NCI-H1105 (cell line): Measurements from ENCODE around the gene ALDH1A1.

Source experiments
- DNase-seq: peaks from one replicate; lab custom pipeline; 2025; lab: John Stamatoyannopoulos, UW

ALDH1A1 gene

DNA sequence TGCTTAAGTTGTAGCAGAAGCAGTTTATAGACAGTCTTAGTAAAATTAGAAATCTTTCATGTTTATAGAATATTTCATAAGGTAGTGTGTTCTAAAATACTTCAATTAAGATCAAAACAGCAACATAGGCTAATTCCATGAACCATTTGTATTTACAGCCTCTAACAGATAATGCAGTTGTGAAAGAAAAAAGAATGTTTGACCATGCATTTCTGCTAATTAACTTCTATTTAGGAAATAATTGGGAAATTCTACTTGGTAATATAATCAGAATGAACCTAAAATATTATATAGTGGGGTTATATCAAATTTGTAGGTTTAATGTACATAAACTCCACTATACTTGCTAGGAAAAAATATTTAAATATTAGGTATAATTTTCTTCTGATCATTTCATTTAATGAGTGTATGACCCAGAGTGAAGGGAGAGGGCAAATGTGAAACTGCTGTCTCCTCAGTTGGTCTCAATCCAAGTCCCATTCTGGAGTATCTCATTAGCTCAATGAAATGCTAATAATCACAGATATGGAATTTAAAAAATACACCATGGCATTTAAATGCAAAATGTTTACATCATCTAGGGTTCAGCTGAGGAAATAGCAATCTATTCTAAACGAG is 34.9 kb downstream of the ALDH1A1 start:
- DNase-seq = no peak

DNA sequence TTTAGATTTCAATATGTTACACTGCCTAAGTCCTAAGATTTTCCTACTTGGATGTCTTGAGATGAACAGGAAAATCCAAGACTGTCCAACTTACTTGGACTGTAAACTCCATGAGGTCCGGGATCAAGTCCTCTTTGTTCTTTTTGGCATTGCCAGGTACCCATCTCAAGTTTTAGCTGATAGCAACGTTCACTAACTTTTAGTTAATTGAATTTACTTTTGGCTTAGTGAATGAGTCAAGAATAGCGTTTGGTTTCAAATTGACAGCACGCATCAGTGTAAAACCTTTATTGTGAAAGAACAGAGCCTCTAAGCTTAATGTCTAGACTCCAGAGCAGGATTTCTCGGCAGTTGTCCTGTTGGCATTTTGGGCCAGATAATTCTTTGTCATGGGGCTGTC is 37.2 kb downstream of the ALDH1A1 start:
- no peak for DNase-seq

DNA sequence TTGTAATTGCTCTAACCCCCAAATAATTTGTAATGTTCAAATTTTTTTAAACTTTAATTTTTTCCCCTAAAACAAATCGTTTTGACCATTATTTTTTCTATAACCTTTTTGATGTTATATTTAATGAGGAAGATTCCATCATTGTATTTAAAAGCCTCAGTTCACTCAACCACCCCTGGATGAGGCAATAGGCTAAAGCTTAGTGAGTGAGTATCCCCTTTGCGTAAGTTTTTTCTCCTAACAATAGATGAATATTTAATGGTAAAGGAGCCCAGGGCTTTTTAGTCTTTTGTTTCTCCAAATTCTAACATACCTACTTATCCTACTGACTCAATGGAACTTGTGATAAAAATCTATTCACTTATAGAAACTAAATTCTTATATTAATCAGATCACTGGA is 38.1 kb downstream of the ALDH1A1 start:
- DNase-seq = no peak

DNA sequence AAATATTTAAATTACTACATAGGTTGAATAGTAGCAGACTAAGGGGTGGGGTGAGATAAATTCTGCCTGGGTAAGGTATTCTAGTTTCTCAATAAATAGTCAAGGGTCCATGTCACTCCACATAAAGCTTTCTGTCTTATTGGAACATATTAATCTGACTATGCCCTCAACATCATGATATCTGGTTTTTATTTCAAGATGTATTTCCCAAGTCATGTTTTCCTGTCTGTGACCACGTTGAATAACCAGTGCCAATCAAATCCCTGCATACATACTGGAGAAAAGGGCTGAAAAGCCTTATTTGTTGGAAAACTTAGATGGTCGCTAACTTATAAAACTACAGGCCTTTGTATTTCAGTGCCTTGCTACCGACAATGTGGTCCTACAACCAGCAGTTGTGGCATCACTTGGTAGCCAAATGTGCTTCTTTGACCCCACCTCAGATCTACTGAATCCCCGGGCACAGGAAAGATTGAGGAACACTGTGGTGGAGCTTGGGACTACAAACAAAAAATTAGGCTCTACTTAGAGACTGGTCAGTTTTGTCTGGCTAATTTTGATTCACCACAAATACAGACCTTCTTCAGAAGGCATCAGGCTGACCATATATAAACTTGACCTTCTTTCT is 39.4 kb downstream of the ALDH1A1 start:
- no peak for DNase-seq

DNA sequence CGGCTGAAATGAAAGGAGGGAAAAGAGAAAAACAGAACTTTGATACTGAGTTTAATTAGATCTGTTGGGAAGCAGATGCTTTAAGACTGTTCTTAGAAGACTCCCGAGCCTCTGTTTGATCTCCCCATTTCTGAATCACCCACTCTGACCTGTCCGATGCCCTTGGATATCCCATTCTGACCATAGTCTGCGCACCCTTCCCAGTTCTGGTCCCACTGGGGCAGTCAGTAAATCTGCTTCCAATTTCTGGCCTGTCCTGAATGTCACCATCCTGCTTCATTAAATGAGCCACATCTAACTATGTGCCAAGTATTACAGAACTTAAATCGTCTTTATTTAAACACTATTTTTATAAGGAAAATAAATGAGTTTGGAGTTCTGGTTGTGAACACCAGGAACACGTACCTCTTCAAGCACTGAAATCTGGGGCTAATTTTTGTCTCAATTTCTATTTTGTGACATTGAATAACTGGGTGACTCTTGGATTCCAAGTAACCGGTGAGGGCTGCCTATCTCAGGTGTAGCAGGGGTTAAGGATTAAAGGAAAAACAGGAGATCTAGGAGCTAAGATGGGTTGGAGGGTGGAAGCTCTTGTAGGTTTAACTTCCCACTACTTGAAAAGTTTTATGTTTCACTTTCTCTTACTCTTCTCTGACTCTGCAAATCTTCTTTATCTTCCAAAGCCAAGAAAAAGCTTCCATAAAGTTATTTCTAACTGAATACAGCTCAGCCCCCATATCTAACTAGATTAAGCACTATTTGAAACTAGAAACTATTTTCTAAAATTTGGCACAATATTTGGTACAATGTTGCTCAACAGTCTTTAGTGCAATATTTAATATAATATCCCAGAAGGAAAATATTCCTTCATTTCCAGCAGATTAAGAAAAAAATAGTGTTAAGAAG is 40.1 kb downstream of the ALDH1A1 start:
- DNase-seq = no peak

DNA sequence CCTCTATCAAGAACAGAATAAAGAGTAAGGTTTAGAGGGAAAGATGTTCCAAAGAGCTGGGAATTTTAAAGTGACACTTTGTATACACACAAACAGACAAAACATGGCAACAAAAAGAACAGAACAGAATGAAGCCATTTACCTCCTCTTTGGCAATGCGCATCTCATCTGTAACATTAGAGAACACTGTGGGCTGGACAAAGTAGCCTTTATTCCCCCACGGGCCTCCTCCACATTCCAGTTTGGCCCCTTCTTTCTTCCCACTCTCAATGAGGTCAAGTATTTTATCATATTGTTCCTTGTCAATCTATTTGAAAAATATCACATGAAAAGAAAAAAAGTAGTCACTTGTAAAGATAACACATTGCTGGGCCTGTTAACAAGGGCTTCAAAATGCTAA is 41.0 kb downstream of the ALDH1A1 start:
- DNase-seq = no peak

DNA sequence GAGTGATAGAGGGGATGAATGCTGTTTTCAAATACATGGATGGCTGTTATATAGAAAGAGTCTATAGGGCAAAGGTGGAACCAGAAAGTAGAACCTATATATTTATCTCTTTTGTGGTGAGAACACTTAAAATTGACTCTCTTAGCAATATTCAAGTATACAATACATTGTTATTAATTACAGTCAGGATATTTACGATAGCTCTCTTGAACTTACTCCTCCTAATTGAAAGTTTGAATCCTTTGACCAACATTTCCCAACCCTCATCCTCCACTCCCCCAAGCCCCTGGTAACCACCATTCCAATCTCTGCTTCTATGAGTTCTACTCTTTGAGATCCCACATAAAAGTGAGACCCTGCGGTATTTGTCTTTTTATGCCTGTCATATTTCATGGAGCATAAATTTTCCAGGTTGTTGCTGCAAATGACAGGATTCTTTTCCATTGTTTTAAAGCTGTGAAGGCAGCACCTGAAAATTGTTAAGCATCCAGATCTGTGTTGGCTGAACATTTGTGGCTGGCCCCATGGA is 41.5 kb downstream of the ALDH1A1 start:
- DNase-seq = no peak

DNA sequence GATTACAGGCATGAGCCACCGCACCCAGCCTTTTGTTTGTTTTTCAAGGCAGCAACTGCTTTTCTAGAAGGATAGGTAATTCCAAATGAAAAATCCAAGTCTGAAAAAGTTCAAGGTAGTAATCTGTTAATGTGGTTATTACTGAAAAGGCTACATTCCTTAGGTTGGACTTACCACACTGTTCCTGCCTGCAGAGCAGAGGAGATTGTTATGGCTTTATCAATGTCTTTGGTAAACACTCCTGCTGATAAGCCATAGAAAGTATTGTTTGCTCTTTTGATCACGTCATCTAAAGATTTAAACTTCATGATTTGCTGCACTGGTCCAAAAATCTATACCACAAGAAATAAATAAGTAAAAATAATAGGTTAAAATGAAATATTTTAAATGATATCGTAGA is 43.4 kb downstream of the ALDH1A1 start:
- no peak for DNase-seq

DNA sequence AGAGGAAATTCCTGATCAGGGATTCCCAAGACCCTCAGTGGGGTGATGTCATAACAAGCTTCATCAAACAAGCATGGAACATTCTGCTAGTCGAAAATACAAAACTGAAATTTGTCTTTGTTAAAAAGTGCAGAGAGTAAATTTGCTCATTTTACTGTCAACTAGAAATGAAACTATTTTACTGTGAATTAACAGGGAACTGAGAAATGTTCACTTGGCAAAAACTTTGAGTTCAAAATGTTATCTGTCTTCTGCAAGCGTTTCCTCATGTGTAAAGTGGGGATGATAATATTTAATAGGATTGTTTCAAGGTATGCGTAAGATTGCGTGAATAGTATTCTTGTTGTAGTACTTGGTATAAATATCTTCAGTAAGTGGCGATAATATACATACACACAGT is 45.4 kb downstream of the ALDH1A1 start:
- no peak for DNase-seq

DNA sequence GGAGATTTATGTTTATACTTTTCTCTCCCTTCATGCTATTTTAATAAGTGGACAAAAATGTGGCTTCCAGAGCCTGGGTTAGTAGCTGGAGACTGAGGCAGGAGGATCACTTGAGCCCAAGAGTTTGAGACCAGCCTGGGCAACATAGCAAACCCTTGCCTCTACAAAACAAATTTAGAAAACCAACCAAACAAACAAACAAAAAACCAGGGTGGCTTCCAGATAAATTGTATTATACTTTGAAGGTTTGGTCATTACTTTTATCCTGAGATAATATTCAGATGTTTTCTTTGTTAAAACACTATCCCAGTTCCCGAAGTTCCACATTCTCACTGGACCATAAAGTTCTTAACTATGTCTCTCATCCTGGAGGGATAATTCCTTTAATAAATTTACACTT is 46.0 kb downstream of the ALDH1A1 start:
- DNase-seq = no peak

DNA sequence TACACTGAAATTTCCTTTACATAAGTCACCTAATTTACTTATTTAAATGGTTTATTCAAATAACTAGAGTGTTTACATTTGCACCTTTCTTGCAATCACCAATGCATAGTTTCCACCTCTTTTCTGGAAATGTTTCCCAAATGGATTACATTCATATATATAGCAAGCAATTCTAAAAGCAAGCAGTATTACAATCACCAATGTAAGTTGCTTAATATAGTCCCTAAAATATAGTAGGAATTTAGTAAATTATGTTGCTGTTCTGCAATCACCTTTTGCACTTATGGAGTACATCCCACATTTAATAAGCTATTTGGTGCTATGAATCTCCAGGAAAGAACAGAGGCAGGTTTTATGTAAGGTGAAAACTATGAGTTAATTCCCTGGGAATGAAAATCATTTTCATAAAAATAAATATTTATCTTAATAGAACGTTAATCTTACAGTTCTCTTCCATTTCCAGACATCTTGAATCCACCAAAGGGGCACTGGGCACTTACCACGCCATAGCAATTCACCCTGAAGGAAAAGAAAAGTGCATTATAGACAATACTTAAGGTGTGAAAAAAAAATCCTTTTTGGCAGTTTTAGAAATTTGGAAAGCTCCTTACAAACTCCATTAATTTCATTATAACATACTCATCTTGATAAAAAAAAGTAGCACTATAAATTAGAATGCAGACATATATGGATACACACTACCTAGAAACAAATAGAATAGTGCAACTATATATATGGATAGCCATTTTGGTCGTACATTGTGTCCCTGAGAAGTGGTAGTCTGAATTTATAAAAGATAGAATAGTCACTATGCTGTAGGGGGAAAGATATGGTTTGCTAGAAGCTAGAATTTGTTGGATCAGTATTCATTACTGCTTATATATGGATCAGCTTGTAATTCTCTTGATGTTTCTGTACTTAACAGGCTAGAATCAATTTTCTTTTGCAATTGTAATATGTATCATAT is 47.1 kb downstream of the ALDH1A1 start:
- no peak for DNase-seq

DNA sequence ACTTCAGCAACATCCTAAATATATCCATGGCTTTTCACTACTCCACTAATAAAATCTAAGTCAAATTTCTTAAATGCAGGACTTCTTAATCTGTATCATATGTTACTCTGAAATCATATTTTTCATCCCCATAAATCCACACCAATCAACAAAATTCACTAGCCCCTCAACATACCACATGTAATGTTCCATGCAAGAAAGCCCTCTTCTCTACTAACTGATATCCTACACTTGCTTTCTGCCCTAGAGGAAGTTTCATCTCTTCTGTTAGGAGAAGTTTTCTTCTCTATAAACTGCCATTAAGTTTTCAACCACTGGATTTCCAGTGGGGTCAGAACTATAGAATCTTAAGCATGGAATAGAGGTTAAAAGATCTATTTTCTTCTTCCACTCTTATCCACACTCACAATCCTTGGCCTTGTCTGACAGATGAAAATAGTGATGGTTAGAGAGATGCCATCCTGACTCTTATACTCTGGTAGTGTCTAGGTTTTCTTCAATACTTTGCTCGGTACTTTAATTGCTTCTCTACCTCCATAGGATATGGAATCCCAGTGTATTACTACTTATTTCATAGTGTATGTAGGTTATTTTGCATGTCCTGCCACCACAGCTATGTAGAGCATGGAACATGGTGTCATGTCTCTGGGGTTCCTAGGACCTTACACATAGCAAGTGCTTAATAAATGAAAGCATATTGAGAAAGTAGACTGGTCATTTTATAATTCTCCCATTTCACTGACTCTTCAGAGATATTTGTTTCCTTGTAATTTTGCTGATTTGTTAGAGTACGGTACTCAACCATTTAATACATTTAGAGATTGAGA is 48.4 kb downstream of the ALDH1A1 start:
- DNase-seq = no peak

DNA sequence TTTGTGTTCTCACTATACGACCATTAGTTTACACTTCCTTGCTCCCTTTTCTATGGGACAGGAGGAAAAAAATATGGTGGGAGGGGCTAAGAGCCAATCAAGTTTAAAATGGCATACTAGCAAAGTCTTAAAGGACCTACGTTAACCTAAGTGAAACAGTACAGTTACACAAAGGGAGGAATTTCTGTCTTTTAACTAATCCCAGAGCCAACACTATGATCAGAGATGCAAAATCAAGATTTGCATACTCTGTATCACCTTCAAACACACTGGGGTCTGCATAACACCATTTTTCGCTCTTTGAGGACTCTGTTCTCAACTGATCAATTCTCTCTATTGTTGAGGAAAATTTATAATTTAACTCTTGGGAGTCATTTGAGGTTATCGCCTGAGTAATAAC is 49.8 kb downstream of the ALDH1A1 start:
- no peak for DNase-seq

DNA sequence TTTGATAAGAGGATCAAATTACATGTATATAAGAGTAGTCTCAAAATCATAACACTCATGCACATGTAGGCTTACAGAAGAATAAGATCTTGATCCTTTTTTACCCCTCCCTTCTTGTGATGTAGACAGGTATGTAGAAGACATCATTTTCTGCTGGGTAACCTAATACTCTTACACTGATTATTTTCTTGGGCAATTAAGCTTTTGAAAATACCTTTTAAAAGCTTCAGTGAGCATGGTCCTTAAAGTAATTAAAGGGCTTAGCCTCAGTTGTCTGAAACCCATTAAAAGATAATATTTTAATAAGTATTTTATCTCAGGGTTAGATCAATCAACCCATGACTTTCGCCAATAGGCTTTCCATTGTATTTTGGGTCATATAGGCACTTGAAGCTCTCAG is 50.6 kb downstream of the ALDH1A1 start:
- no peak for DNase-seq

DNA sequence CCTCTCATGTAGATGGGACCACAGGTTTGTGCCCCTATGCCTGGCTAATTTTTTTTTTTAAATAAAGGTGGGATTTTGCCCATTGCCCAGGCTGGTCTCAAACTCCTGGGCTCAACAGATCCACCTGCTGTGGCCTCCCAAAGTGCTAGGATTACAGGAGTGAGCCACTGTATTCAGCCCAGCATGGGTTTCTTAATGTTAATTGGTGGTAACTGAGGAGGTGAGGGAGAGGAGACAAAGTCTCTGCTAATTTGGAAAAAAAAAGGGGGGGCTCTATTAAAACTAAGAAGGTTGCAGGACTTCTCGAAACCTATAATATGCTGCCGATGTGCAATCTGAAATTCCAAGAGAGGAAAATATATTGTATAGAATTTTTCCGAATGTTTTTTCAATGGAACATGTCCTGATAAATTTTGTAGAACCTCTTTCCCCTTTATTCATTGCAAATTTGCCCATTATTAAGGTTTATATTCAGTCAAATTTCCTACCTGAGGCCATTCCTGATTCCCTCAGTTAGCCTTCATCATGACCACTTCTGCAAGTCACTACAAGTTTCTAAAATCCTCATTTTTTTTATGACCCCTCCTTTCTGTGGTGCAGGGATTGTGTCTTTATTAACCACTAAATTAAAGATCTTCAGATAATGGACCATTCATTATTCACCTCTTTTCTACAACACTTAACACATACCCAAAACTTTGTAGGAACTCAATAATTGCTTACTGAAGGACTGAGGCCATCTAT is 52.9 kb downstream of the ALDH1A1 start:
- no peak for DNase-seq

DNA sequence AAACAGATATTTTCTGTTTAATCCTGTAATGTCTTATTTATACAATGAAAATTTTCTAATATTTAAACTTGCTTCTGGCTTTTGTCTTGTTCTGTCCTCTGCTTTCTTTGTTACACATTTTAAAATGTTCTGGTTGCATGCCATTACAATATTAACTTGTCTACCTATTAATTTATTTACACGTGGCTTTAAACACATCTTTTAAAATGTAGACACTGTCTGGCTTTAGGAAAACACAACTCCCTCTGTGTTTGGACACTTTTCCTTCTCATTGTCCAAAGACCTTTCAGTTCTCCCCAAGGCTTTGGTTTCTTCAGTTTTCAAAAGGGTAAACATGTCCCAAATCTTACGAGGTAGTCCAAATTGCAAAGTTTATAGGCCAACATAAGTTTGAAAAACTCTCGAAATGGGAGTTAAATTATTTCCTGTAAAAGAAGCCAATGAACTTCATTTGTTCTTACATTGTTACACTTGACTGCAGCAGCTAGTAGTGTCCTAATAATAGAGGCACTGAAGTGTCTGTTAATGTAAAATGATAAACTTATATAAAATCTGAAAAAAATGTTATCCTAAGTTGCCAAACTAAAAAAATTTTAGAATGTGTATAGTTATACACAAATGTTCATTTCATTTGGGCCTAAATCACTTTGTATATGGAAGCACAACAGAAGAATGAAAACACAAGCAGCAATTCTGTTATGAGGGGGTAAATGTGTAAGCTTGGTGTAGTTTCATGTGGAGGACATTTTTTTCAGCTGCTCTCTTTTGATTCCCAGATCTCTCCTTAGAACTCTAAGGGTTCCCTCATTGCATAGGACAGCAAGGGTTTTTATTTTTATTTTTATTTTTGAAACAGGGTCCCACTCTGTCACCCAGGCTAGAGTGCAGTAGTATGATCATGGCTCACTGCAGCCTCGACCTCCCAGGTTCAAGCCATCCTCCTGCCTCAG is 53.8 kb downstream of the ALDH1A1 start:
- DNase-seq = no peak

DNA sequence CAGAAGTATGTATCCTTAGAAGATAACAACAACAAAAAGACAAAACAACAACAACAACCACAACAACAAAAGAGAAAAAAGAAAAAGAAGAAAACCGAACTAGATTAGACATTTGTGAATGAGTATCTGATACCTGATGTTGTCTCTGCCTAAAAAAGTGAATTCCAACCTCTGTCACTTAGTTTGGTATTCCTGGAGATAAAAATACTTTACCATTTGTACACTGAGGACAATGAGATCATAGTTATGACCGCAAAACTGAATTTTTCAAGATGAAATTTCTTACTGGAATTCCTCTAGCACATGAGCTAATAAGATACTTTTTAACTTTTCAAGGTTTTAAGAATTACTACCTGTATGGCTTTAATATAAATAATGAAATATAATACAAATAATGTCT is 54.5 kb downstream of the ALDH1A1 start:
- DNase-seq = no peak

DNA sequence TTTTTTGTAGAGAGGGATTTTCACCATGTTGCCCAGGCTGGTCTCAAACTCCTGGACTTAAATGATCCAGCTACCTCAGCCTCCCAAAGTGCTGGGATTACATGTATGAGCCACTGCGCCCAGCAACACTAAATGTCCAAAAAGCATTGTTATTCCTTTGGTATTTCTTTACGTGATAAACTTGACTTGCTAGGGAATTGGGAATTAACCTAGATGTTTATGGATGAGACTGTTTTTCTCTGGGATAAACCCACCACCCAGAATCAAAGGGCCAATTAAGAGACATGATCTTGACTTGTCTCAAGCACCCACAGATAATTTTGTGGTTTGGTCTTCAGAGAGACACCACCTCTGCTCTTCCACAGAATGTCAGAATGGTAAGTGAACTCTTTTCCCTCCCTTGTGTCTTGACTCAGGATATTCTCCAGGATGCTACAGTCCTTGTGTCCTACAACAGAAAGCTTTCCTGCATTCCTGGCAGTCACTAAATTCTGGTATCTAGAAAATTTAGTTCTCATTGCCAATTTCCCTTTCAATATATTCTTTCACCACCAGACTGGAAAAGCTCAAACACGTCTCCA is 55.7 kb downstream of the ALDH1A1 start:
- DNase-seq = no peak

DNA sequence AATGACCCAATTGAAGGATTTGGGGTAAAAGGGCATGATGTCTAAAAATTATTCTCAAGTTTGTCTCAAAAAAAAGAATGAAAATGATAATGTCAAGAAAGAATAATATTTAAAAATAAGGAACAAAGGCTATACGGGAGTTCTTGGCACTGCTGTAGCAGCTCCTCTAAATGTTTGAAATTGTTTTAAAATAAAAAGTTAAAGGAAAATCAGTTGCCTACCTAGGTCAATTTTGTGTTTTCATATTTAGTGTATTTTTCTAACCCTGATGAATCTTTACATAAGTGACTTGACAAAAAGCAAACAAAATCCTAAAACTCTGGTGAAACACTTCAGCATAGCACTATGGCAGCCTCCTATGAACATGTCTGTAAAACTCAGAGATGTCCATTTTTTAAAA is 56.4 kb downstream of the ALDH1A1 start:
- DNase-seq = no peak
